ENCODE data around the gene MAP6. TPM values are rescaled to one million over a fixed set of nuclear protein-coding genes. Genes with fewer than 3 reads are reported as not detected.
A peak's percentile ranks its signal among the peaks of the same experiment; 100 is the strongest.

The MAP6 gene
- total and polyA plus RNA-seq, 9 of the 15 experiments (the other 6 are each of a cell fraction or from before 2014, with no cell fraction given) = not detected

DNA sequence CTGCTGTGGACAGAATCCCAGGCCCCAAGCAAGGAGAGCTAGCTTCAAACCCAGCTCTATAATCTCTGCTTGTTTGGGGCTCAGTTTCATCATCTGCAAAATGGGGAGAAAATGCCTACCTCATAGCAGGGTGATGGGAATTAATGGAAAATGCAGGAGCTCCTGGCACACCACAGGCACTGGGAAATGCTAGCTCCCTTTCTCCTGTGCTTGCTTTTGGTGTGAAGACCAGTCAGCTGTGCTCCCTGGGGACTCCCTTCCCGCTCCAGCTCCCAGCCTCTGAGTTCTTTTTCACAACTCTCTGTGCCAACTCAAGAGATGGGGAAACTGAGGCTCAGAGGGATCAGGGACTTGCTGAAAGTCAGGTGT, 115.0 kb downstream of the MAP6 start (continued):
- TF ChIP-seq ZNF212 (CRISPR knock-in tag; IDR thresholded peaks at IDR 0.05) = no peak
- TF ChIP-seq EP400 (IDR thresholded peaks at IDR 0.05) = no peak
- TF ChIP-seq RCOR1 (IDR thresholded peaks at IDR 0.05; ENCODE audit: borderline replicate concordance in 1 of 2, low read depth in 2 of 2, low read length in 2 of 2) = peak in 1 of 2 experiments; percentile 71; a peak in 1 of 4 replicates
- TF ChIP-seq OTX1 (CRISPR knock-in tag; IDR thresholded peaks at IDR 0.05) = no peak
- TF ChIP-seq TOE1 (IDR thresholded peaks at IDR 0.05; ENCODE audit: borderline replicate concordance) = peak; percentile 5; the same call in 1 of the 2 replicates
- TF ChIP-seq TOE1 (CRISPR knock-in tag; IDR thresholded peaks at IDR 0.05; ENCODE audit: borderline replicate concordance, low read depth) = no peak
- TF ChIP-seq POLR2G (IDR thresholded peaks at IDR 0.05; ENCODE audit: low read depth, low read length) = no peak
- TF ChIP-seq RBM25 (IDR thresholded peaks at IDR 0.05; ENCODE audit: low read depth, low read length, severe bottlenecking) = peak; percentile 93
- no peak for TF ChIP-seq POLR3G (IDR thresholded peaks at IDR 0.05; ENCODE audit: extremely low read depth, insufficient read length, insufficient replicate concordance)
- no peak for TF ChIP-seq ZNF586 (CRISPR knock-in tag; conservative IDR thresholded peaks at IDR 0.05)
- TF ChIP-seq, protein P1, sequence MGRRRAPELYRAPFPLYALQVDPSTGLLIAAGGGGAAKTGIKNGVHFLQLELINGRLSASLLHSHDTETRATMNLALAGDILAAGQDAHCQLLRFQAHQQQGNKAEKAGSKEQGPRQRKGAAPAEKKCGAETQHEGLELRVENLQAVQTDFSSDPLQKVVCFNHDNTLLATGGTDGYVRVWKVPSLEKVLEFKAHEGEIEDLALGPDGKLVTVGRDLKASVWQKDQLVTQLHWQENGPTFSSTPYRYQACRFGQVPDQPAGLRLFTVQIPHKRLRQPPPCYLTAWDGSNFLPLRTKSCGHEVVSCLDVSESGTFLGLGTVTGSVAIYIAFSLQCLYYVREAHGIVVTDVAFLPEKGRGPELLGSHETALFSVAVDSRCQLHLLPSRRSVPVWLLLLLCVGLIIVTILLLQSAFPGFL (CRISPR knock-in tag; IDR thresholded peaks at IDR 0.05) = no peak
- TF ChIP-seq HDAC2 (IDR thresholded peaks at IDR 0.05) = peak; percentile 59; the same call in 1 of the 2 replicates
- no peak for TF ChIP-seq ATF1 (CRISPR knock-in tag; IDR thresholded peaks at IDR 0.05)
- TF ChIP-seq ATF1 (tag; IDR thresholded peaks at IDR 0.05) = no peak
- TF ChIP-seq ZNF263 (CRISPR knock-in tag; IDR thresholded peaks at IDR 0.05; ENCODE audit: borderline replicate concordance) = peak; percentile 72
- TF ChIP-seq YBX1 (IDR thresholded peaks at IDR 0.05) = no peak
- TF ChIP-seq TEAD2 (tag; IDR thresholded peaks at IDR 0.05) = no peak
- no peak for TF ChIP-seq KDM2B (CRISPR knock-in tag; IDR thresholded peaks at IDR 0.05)

Measured in K562 (cell line).